Measurements from ENCODE around the gene FBXO24.

DNA sequence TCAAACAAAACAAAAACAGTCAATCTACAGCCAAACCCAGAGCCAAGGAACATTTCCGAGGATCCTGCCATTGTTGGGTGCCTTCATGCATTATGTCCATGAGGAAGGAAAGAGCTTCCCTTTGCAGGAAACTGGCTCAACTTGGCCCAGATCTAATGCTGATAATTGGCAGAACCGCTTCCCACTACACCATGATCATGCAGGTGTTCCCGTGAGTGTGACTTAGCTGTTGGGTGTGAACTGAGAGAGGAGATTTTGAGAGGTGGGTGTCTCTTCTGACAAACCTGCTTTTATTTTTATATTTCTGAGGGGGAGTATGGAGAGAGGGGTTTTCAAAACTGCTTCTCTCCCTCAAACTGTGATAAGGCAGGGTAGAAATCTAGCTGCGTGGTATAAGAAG, 27.0 kb upstream of the FBXO24 start:
- TF ChIP-seq, protein P1, sequence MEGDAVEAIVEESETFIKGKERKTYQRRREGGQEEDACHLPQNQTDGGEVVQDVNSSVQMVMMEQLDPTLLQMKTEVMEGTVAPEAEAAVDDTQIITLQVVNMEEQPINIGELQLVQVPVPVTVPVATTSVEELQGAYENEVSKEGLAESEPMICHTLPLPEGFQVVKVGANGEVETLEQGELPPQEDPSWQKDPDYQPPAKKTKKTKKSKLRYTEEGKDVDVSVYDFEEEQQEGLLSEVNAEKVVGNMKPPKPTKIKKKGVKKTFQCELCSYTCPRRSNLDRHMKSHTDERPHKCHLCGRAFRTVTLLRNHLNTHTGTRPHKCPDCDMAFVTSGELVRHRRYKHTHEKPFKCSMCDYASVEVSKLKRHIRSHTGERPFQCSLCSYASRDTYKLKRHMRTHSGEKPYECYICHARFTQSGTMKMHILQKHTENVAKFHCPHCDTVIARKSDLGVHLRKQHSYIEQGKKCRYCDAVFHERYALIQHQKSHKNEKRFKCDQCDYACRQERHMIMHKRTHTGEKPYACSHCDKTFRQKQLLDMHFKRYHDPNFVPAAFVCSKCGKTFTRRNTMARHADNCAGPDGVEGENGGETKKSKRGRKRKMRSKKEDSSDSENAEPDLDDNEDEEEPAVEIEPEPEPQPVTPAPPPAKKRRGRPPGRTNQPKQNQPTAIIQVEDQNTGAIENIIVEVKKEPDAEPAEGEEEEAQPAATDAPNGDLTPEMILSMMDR (IDR thresholded peaks at IDR 0.05; ENCODE audit: poor library complexity) = no peak
- TF ChIP-seq EZH2 (IDR thresholded peaks at IDR 0.05; ENCODE audit: borderline replicate concordance) = no peak

Data from hepatocyte (in vitro differentiated cells).